Testis (tissue), 2 donors: Measurements from ENCODE around the gene AJUBA.

Source experiments
- POLR2A ChIP-seq: fragments of 450-650 bp; IDR thresholded peaks from one replicate; pipeline ENCODE4 v1.6.1; 2017; ENCODE audit warnings: antibody characterized with exemption, mild to moderate bottlenecking, moderate library complexity
- TF ChIP-seq, protein P1 (sequence below), 3 experiments: fragments of 450-650 bp in 2 of 3; fragments of 200-600 bp in 1 of 3; sonication (generic) in 1 of 3; IDR thresholded peaks; one replicate each; pipeline ENCODE4 v1.5.1; 2016 to 2019; ENCODE audit warnings: antibody characterized with exemption in 3 of 3, mild to moderate bottlenecking in 2 of 3, moderate library complexity in 1 of 3

DNA sequence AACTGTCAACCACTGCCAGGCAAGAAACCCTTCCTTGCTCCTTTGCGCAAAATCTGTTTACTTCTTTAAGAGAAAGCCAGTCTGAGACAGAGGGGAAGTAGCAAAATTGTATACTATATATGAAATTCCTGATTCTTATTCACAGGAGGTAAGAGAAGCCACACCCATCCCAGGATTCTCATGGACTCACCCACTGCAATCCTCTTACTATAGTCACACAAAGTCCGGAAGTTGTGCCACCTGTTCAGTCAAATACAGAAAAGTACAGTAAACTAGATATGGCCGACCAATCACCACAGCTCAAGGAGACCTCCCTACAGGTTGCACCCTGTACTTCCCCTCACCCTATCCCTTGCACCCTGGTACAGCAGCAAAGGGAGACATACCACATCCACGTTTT is 56.0 kb downstream of the AJUBA start:
- TF ChIP-seq, protein P1, sequence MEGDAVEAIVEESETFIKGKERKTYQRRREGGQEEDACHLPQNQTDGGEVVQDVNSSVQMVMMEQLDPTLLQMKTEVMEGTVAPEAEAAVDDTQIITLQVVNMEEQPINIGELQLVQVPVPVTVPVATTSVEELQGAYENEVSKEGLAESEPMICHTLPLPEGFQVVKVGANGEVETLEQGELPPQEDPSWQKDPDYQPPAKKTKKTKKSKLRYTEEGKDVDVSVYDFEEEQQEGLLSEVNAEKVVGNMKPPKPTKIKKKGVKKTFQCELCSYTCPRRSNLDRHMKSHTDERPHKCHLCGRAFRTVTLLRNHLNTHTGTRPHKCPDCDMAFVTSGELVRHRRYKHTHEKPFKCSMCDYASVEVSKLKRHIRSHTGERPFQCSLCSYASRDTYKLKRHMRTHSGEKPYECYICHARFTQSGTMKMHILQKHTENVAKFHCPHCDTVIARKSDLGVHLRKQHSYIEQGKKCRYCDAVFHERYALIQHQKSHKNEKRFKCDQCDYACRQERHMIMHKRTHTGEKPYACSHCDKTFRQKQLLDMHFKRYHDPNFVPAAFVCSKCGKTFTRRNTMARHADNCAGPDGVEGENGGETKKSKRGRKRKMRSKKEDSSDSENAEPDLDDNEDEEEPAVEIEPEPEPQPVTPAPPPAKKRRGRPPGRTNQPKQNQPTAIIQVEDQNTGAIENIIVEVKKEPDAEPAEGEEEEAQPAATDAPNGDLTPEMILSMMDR (IDR thresholded peaks at IDR 0.05) = no peak
- no peak for TF ChIP-seq POLR2A
